Left kidney (tissue), 2 donors: ENCODE results near the gene EPB41. TPM values are rescaled to one million over a fixed set of nuclear protein-coding genes. Genes with fewer than 3 reads are reported as not detected.
"Not testable (repeated sequence)": the region's sequence is repeated elsewhere in the genome, so short reads cannot be mapped to it uniquely, and the experiment has no call there.

Experiments used
- DNase-seq: peaks from one replicate; pipeline ENCODE4 v3.0.0-alpha.2; 2013
- polyA plus RNA-seq: library from polyadenylated mRNA; unstranded; fragments of 120-200 nt; gene quantifications from one replicate; pipeline ENCODE4 v1.2.1, GENCODE V29; 2013; ENCODE audit not compliant: insufficient read length

The EPB41 gene
- polyA plus RNA-seq, 1 donor = 70.6 TPM

DNA sequence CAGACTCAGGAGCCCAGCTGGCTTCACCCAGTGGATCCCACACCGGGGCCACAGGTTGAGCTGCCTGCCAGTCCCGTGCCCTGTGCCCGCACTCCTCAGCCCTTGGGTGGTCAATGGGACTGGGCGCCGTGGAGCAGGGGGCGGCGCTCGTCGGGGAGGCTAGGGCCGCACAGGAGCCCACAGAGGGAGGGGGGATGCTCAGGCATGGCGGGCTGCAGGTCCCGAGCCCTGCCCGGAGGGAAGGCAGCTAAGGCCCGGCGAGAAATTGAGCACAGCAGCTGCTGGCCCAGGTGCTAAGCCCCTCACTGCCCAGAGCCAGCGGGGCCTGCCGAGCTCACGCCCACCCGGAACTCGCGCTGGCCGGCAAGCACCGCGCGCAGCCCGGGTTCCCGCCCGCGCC is 216.7 kb downstream of the EPB41 start:
- not testable (repeated sequence) for DNase-seq

DNA sequence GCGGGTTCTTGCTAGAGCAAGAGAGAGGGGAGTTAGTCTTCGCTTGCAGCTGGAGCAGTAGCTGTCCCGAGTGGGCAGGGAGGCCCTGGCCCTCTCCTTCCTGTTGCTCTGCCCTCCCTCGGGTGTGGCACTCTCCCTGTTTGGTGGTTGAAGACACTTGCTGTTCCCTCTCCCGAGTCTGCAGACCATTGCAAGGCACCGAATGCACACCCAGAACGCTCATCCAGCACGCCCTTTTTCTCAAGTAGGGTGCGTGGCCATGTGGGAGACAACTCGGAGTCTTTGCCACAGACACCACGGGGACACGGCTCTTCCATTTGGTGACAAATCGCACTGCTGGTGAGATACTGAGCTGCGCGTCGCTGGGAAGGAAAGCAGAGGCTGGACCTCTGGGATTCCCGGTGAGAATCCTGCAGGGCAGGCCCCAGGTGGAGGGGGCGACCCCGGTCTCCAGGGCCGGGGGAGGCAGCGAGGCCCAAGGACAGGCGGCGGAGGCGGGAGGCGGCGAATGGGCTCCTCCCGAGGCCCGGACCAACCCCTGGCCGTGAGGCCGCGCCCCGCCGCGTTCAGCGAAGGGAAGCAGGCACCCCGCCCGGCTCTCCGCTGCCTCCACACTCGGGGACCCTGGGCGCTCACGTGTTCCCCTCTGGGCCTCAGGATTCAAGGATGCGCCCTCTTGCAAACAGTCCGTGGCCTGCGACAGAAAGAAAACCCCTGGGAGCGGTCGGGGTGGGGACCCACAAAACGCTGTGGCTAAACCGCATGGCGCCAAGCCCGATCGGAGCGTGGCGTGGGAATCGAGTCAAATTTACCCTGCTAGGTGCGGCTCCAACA is 219.7 kb downstream of the EPB41 start:
- DNase-seq = no peak

DNA sequence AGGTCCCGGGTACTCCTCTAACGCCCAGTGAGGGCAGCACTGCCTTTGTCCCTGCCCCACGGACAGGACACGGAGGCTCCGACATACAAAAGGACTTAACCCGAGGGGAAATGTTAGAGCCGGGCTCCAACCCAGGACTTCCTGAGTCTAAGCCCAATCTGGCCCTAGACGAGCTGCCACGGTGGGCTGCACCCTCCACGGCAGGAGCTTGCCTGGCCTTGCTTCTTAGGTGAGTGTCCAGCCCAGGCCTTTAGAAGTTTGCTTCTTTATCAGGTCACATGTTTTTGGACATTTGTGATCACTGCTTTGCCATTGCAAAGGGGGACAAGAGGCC is 220.3 kb downstream of the EPB41 start:
- no peak for DNase-seq

DNA sequence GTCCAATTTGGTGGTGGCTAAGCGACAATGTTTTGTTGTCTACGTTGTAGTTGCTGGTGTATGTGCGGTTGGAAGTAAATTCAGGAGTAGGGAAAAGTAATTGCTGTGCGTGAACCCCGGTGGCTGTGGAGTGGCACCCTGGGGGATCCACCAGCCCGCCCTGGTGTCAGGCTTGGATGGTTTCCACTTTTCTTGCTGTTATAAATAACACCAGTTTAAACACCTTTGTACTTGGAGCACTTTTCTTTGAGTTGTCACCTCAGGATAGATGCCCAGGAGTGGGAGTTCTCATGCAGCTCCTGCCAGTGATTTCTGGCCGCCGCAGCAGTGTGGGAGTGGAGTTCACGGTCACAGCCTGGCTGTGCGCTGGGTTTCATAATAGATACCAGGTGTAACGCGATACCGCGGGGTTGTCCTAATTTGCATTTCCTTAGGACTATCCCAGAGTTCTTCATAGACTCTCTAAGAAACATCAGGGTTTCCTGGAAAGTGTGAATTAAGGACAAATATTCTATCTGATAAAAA is 222.1 kb downstream of the EPB41 start:
- DNase-seq = peak; percentile 64

DNA sequence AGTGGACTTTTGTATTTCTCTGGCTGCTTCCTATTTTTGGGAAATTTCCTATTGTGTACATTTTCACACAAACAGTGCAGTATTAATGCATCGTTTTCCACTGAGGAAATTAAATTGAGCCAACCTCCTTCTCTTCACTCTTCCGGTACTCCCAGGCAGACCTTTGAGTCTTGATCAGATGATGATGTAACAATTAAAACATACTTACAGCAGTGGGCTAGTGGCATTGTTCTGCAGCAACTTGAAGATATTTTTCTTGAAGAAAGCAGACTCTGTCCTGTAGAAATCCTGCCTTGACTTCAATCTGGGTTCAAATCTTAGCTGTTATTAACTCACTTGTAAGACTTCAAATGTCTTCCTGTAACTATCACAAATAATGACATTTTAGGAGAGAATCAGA is 228.3 kb downstream of the EPB41 start:
- no peak for DNase-seq

DNA sequence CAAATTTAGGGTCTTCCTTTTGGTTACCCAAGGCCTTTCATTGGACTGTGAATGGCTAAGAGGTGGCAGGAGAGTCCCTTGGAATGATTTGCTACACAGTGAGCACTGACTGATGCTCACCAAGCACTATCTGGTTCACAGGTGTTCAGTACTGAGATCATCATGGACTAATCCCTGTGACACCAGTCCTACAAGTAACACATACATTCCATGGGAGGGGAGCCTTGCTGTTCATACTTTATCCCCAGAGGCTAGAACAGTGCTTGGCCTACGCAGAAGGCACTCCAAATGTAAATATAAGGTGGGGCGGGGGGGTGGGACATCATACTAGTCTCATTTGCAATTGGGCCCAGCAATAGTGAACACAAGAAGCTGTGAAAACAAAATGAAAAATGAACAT is 229.8 kb downstream of the EPB41 start:
- DNase-seq = no peak

DNA sequence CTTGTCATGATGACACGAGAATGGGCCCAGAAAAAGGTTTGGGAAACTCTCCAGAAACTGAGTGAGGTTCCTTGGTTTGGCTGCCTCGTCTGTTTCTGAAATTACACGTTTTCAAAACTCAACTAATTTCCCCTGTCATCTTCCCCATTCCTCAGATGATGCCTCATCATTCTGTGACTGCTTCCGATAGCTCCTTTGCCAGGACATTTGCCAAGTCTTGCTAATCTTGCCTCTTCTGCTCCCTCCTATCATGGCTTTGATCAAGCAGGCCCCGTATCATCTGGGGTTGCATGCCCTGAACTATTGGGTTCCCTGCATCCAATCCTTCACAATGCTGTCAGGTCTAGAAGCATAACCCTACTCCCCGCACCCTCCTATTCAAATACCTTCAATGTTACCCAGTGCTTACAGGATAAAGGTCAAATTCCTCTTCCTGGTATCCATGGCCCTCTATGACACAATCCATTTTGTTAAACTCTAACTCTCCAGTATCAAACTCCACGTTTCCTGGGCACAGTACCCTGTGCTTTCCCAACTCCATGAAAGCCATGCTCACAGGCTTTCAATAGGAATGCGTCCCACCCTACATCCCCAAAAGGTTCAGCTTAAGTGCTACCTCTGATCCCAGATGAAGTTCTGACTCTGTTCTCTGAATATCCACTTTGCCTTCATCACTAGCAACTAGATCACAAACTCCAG is 231.5 kb downstream of the EPB41 start:
- DNase-seq = no peak

DNA sequence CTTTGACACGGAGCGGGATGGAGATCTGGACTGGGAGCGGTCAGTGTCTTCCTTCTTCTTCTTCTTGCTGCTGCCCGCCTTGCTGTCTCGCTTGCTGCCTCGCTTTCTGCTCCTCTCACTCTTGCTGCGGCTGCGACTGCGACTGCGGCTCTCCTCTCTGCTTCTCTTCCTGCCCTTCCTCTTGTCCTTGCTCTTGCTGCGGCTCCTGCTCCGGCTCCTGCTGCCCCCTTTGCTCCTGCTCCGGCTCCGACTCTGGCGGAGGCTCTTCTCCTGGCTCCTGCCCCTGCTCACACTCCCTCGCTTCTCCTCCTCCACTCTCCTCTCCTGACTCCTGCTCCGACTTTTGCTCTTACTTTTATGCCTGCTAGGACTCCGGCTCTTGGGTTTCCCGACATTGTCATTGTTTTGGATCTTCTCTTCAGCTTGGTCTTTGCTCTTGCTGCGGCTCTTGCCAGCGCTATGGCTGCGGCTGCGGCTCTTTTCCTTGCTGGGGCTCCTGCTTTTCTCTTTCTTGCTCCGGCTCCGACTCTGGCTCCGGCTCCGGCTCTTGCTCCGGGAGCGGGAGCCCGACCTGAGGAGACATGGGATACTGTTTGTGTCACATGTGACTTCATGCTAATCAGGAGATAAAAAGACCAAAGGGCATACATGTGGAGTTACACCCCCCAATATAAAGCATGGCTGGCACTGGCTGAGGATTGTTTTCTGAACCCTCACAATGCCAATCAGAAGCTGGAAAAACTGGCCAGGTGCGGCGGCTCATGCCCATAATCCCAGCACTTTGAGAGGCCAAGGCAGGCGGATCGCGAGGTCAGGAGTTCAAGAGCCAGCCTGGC is 234.5 kb downstream of the EPB41 start:
- DNase-seq = no peak

DNA sequence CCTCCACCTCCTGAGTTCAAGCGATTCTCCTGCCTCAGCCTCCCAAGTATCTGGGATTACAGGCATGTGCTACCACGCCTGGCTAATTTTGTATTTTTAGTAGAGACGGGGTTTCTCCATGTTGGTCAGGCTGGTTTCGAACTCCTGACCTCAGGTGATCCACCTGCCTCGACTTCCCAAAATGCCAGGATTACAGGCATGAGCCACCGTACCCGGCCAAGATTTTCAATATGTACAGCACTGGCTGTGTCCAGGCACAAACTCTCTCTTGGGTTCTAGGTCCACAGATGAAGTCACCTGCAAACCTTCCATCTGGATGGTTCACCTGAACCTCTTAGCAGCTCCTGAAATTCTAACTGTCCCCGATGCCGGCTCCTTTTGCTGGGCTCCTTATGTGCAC is 236.0 kb downstream of the EPB41 start:
- DNase-seq = not testable (repeated sequence)

DNA sequence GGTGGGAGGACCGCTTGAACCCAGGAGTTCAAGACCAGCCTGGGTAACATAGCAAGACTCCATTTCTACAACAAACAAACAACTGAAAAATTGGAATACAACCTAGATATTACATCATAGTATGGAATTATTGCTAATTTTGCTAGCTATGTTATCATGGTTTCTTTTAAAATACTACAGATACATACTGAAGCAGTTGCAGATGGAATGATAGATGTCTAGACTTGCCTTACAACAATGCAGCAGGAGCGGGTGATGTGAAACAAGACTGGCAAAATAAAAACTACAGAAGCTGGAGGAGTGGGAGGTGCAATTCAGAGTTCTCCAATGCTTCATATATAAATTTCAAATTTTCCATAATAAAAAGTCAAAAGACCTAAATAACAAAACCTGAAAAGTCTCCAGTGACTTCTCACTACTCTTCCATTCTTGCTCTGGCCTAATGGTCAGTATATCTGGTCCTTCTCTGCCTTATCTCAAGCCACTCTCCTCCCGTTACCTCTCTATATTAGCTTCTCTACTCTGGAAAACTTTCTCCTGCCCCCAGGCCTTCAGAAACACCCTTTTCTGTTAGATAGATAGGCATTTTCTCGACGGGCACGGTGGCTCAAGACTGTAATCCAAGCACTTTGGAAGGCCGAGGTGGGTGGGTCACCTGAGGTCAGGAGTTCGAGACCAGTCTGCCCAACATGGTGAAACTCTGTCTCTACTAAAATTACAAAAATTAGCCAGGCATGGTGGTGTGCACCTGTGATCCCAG is 237.9 kb downstream of the EPB41 start:
- DNase-seq = no peak

DNA sequence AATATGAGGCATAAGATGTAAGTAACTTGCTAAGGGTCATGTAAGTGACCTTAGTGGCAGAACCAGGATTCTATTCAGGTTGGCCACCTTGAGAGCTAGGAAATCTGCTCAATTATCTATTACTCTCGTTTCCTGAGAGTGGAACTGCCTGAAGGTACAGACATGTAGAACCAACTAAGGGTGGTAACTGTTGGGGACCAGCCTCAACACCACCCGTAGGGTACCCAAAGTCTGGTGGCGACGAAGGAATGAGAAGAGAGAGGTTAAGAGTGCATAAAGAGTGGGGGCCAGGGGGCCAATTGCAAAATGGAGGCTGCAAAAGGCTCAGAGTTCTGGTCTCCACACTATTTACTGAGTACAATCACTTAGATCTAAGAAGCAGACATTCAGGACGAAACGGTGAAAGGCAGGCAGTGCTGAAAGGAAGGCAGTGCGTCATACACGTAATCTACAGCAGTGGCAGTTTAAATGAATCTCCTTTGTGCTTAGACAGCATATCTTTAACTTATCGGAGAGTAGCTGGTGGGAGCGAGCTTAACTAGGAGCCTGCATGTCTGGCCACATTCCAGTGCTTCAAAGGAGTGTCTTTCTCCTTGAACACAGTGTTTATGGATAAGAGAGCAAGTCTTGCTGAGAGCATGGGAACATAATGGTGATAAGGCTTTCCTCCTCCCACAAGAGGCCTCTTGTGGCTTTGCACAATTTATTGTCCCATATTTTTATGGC is 242.3 kb downstream of the EPB41 start:
- DNase-seq = no peak

DNA sequence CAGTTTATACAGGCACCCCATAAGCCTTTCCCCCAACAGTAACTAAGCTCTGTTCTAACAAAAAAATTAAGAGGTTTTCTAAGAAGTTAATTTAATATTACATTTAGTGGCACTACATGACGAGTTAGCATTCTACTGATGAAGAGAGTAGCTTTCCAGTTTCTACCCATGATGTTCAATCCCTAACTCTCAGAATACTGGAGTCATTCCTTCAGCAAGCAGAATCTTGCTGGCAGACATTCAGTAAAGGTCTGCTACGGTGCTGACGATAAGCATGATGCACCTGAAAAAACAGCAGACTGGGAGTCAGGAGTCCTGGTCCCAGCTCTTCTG is 242.9 kb downstream of the EPB41 start:
- no peak for DNase-seq

DNA sequence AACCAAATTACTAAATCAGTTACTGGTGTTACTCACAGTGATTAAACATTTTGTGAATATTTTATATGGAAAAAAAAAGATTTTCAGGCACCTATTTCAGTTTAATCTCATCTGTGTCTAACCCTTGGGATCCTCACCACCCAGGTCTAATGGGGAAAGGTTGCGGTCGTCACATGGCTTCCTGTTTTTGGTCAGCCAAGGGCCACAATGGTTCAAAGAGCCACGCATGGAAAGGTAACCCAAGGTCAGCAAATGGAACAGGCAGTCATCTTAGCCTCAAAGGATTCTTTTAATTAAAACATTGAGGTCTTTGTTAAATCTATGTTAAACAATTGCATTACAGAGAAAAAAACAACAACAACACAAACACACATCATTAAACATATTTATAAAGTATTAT is 245.4 kb downstream of the EPB41 start:
- DNase-seq = no peak

DNA sequence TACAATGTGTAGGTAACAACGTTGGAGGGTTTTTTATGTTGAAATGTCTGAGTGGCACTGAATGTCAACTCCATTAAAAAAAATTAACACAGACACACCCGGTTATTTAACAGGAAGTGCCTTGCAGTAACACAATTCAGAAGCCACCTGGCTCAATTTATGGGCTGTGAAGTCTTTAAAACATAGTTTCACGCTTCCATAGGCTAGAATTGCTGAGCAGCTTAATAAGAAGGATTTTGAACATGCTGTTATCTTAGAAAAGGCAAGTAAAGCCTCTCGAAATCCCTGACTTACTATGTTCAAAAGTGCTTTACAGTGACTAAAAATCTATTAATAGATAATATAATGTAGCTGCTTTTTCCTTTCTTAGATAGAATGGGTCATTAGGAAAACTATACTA is 247.7 kb downstream of the EPB41 start:
- DNase-seq = no peak

DNA sequence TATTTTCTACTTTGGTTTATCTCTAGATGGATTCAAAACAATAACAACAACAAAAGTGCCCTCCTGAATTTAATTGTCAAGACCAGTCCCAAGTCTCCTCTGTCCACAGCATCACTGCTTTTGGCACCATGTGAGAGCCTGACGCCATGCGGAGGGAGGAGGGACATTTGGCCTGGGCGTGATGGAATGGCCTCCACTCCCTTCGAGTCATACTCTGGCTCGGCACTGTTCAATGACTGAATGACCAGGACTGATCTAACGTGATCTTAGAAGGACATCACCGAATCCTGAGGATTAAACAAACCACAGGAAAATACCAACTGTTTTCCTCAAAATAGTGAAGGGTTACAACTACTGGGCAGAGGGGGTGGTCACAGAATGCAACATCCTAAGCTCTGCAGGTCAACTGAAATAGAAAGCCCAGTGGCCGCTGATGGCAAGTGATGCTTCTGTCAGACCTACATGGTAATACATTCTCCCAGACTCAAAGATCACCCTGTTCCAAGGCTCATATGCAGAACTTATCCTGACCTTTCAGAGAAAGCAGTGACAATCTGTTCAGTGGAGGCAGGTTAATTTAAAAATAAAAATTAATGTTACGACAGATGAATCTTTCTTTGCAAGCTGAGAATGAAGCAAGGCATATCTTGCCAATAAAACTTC is 248.2 kb downstream of the EPB41 start:
- no peak for DNase-seq

DNA sequence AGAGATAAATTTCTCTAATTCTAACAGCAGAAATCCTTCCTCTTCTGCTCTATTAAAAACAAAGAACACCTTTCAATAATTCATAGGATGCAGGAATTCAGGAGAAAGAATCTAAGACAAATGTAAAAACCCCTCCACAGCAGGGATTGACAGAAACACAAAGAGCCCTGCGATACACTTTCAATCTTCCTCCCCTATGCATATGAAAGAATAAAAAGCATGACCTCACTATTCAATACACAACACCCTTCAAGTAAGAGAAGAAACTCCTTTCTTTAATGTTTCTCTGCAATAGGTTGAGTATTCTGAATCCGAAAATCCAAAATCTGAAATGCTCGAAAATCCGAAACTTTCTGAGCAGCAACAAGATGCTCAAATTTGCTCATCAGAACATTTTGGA is 250.2 kb downstream of the EPB41 start:
- DNase-seq = no peak

DNA sequence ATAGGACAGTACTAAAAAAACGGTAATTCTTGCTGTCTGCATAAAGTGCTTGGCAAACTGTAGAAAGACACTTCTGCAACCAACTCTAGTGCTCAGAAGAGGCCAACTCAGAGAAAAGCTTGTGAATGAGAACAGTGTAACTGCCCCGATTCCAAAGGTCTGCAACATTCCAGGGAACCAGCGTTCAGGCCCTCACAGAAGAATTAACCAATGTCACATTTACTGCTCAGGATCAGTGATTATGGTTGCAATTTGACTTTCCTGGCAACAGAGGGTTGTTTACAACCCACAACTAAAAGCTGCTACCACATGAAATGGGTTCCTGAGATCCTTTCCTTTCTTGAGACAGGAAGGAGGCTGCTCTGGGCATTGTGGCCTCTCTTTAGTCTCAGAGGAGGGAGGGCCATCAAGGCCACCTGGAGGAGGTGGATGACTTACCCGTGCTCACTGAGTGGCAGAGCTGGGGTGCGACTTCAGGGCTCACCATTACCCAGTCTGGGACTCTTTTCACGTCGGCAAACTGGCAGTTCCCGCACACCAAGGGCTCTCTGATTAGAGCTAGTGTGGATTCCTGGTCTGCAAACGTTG is 252.0 kb downstream of the EPB41 start:
- DNase-seq = no peak

DNA sequence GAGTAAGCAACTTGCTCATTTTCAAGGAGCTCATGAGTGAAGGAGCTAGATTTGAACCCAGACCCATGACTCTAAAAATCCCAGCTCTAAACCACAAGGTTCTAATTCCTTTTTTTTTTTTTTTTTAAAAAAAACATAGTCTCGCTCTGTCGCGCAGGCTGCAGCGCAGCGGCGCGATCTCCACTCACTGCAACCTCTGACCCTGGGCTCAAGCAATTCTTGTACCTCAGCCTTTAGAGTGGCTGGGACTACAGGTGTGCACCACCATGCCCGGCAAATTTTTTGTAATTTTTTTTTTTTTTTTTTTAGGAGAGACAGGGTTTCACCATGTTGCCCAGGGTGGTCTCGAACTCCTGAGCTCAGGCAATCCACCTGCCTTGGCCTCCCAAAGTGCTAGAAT is 253.5 kb downstream of the EPB41 start:
- no peak for DNase-seq
